ENCODE measurements around the gene TLCD2.
A peak's percentile ranks its signal among the peaks of the same experiment; 100 is the strongest.
"Not testable (repeated sequence)": the region's sequence is repeated elsewhere in the genome, so short reads cannot be mapped to it uniquely, and the experiment has no call there.

TLCD2 gene

GRCh38 chr17:1718362-1719165 is 8.4 kb upstream of the TLCD2 start:
- no peak for DNase-seq (ENCODE audit: low read depth in 2 of 2)

GRCh38 chr17:1716912-1717695 is 6.9 kb upstream of the TLCD2 start:
- peak; percentile 65 to 75 for DNase-seq (ENCODE audit: low read depth in 2 of 2)

GRCh38 chr17:1716076-1716911 is 6.1 kb upstream of the TLCD2 start:
- DNase-seq (ENCODE audit: low read depth in 2 of 2) = peak; percentile 99 to 100

- no peak for DNase-seq (ENCODE audit: low read depth in 2 of 2)
Measured at GRCh38 chr17:1715803-1716075, 5.6 kb upstream of the TLCD2 start.

- no peak for DNase-seq (ENCODE audit: low read depth in 2 of 2)
Measured at GRCh38 chr17:1714980-1715802, 5.0 kb upstream of the TLCD2 start.

GRCh38 chr17:1714427-1714979 is 4.3 kb upstream of the TLCD2 start:
- no peak for DNase-seq (ENCODE audit: low read depth in 2 of 2)

GRCh38 chr17:1713878-1714426 is 3.8 kb upstream of the TLCD2 start:
- DNase-seq (ENCODE audit: low read depth in 2 of 2) = no peak

- no peak for DNase-seq (ENCODE audit: low read depth in 2 of 2)
Measured at GRCh38 chr17:1713160-1713877, 3.1 kb upstream of the TLCD2 start.

GRCh38 chr17:1712271-1712670 is 2.1 kb upstream of the TLCD2 start:
- DNase-seq (ENCODE audit: low read depth in 2 of 2) = no peak

- DNase-seq (ENCODE audit: low read depth in 2 of 2) = no peak
Measured at GRCh38 chr17:1711804-1712203, 1.6 kb upstream of the TLCD2 start.

- DNase-seq (ENCODE audit: low read depth in 2 of 2) = no peak
Measured at GRCh38 chr17:1710807-1711553, 803 bp upstream of the TLCD2 start.

- no peak for DNase-seq (ENCODE audit: low read depth in 2 of 2)
Measured at GRCh38 chr17:1709403-1709951, 700 bp downstream of the TLCD2 start.

GRCh38 chr17:1708791-1709346 is 1.3 kb downstream of the TLCD2 start:
- DNase-seq (ENCODE audit: low read depth in 2 of 2) = not testable (repeated sequence)

GRCh38 chr17:1707107-1707506 is 3.1 kb downstream of the TLCD2 start:
- no peak for DNase-seq (ENCODE audit: low read depth in 2 of 2)

- no peak for DNase-seq (ENCODE audit: low read depth in 2 of 2)
Measured at GRCh38 chr17:1705004-1705403, 5.2 kb downstream of the TLCD2 start.

GRCh38 chr17:1703063-1703462 is 7.1 kb downstream of the TLCD2 start:
- no peak for DNase-seq (ENCODE audit: low read depth in 2 of 2)

GRCh38 chr17:1699891-1700290 is 10.3 kb downstream of the TLCD2 start:
- DNase-seq (ENCODE audit: low read depth in 2 of 2) = not testable (repeated sequence)

GRCh38 chr17:1697681-1698080 is 12.5 kb downstream of the TLCD2 start:
- DNase-seq (ENCODE audit: low read depth in 2 of 2) = no peak

- DNase-seq (ENCODE audit: low read depth in 2 of 2) = no peak
Measured at GRCh38 chr17:1695365-1695764, 14.8 kb downstream of the TLCD2 start.
